Ovary (tissue), 9 donors: ENCODE results near the gene SURF4. TPM values are rescaled to one million over a fixed set of nuclear protein-coding genes. Genes with fewer than 3 reads are reported as not detected.
A peak's percentile ranks its signal among the peaks of the same experiment; 100 is the strongest.

ENCODE experiments used
- DNase-seq, 5 donors: peaks; one replicate each; pipeline ENCODE4 v3.0.0-alpha.2; 2019 to 2020
- H3K27ac ChIP-seq, 2 donors: fragments of 200-600 bp; one replicate each; pipeline versions ENCODE4 v1.5.1 to v1.8.0; 2019 to 2022
- H3K27me3 ChIP-seq: fragments of 200-600 bp; one replicate; pipeline ENCODE4 v1.8.0; 2022
- H3K36me3 ChIP-seq: fragments of 200-600 bp; sonication (generic); one replicate; pipeline ENCODE4 v1.5.1; 2019
- H3K4me1 ChIP-seq: one replicate; pipeline ENCODE4 v1.8.1; 2013; ENCODE audit warnings: mild to moderate bottlenecking, moderate library complexity; ENCODE audit not compliant: insufficient read depth
- H3K4me3 ChIP-seq: fragments of 200-600 bp; sonication (generic); one replicate; pipeline ENCODE4 v1.5.1; 2017
- H3K9me3 ChIP-seq, 2 donors: fragments of 200-600 bp in 1 of 2; sonication (generic) in 1 of 2; one replicate each; pipeline versions ENCODE4 v1.5.1 to v1.8.1; 2013 to 2019; ENCODE audit warnings: mild to moderate bottlenecking in 1 of 2, moderate library complexity in 1 of 2
- CTCF ChIP-seq, 3 donors: fragments of 450-650 bp in 2 of 3; fragments of 200-600 bp in 1 of 3; IDR thresholded peaks; one replicate each; pipeline versions ENCODE4 v1.5.1 to v1.8.0; 2016 to 2022; ENCODE audit warnings: antibody characterized with exemption in 3 of 3, mild to moderate bottlenecking in 1 of 3
- EP300 ChIP-seq: sonication (generic); formaldehyde crosslinking; IDR thresholded peaks from one replicate; pipeline ENCODE4 v1.6.1; 2017; ENCODE audit warnings: antibody characterized with exemption
- POLR2A ChIP-seq: fragments of 450-650 bp; IDR thresholded peaks from one replicate; pipeline ENCODE4 v1.6.1; 2017; ENCODE audit warnings: antibody characterized with exemption, mild to moderate bottlenecking, moderate library complexity
- WGBS, 3 donors: extraction: QIAGEN DNeasy Blood & Tissue Kit in 1 of 3; methylation state at CpG; one replicate each; pipeline versions ENCODE4 v1.1.5 to v1.1.7; 2013 to 2017; 5-methylcytosine and 5-hydroxymethylcytosine counted together
- intact Hi-C, 4 donors: fragments of 100-400 bp; cut with DNase I; formaldehyde crosslinking; loops; one replicate each; pipeline versions ENCODE4 v1.11.0 to v1.15.1; 2022 to 2023
- polyA plus RNA-seq, 2 donors: library from polyadenylated mRNA; stranded (reverse); fragments of 200-250 nt in 1 of 2; fragments of 350-450 nt in 1 of 2; fragmentation: Illumina TruSeq in 1 of 2; extraction: RNeasy Lipid Tissue Mini Kit (QIAGEN cat#74804) in 1 of 2; gene quantifications; one replicate each; pipeline ENCODE4 v1.2.3, GENCODE V29; 2013 to 2014
- total RNA-seq, 7 donors: library from RNA; depleted of rRNA in 2 of 7; stranded (reverse); fragments of >200 nt in 2 of 7; fragmentation: NEBNext Ultra II Directional in 3 of 7; extraction: Animal tissue kit (Norgen Biotek cat#: 25700) in 3 of 7; gene quantifications; one replicate each; pipeline versions ENCODE4 v1.1.0 to v1.2.4, GENCODE V29; 2016 to 2023
- donor health status: DM: no; HTN: no; CAD: no; lungs with moderate emphysema.
- donor health status: DM: no; HTN: no; CAD: no.
- donor health status: Bipolar disorder and iron deficiency.
- donor health status: DM: yes; HTN: yes; CAD: no.
- donor health status: DM: no; HTN: no; CAD: no.
- donor health status: DM: yes; HTN: yes; CAD: no.

SURF4 gene
- total and polyA plus RNA-seq, 9 donors, result 58.7 to 165 (median 107) TPM

- H3K27me3 ChIP-seq, result no peaks in the 10 kb centered on the region
- H3K4me1 ChIP-seq, result peaks cover 5% of the 10 kb centered on the region
- 6 to 14% (median 7%) methylated on average over 25 of the region's 25 CpGs for WGBS, 3 donors
- no peaks in the 10 kb centered on the region for H3K9me3 ChIP-seq
- intact Hi-C loops, result no loop called here
- H3K4me3 ChIP-seq, result peak overlapping the region; percentile 90
- no peaks in the 10 kb centered on the region for H3K36me3 ChIP-seq
- no peak for DNase-seq
- peak overlapping the region; percentile 77 to 87 for H3K27ac ChIP-seq
- no peak for TF ChIP-seq CTCF (IDR thresholded peaks at IDR 0.05)
- no peak for TF ChIP-seq EP300
- no peak for TF ChIP-seq POLR2A
These were observed 26.9 kb downstream of the SURF4 start for GRCh38 chr9:133348718-133349573.

- peak within 1 kb of the TSS; percentile 90 for H3K4me3 ChIP-seq
- no peaks in the 10 kb centered on the region for H3K9me3 ChIP-seq
- TF ChIP-seq EP300 (no peak), CTCF (IDR thresholded peaks at IDR 0.05) (peak in 2 of 3 donors; percentile 9 to 46), POLR2A (peak; percentile 90)
- no peaks in the 10 kb centered on the region for H3K27me3 ChIP-seq
- intact Hi-C loops, result no loop called here
- H3K36me3 ChIP-seq, result no peaks in the 10 kb centered on the region
- peak; percentile 89 to 96 (median 95) for DNase-seq
- H3K27ac ChIP-seq, result peak within 1 kb of the TSS; percentile 77 to 87
- WGBS, 3 donors, result 0% methylated on average over 57 to 64 of the region's 64 CpGs
- peaks cover 5% of the 10 kb centered on the region for H3K4me1 ChIP-seq
These were observed 27.7 kb downstream of the SURF4 start, which contains the start of the genes MED22 and RPL7A for GRCh38 chr9:133347985-133348717. TSS of gene MED22 (minus strand) at chr9:133348131. CDS start at chr9:133346662, 1,469 bp downstream. TSS of gene RPL7A (plus strand) at chr9:133348218. CDS start at chr9:133348244, 26 bp downstream.

- WGBS, 3 donors, result 0 to 1% (median 0%) methylated on average over 33 to 41 of the region's 41 CpGs
- peak; percentile 34 to 70 (median 62) for DNase-seq
These were observed 28.3 kb downstream of the SURF4 start for GRCh38 chr9:133347515-133347984.

More at GRCh38 chr9:133347515-133347984, 28.3 kb downstream of the SURF4 start:
- H3K36me3 ChIP-seq, result no peaks in the 10 kb centered on the region
- H3K4me3 ChIP-seq, result peak overlapping the region; percentile 90
- no peaks in the 10 kb centered on the region for H3K9me3 ChIP-seq
- H3K4me1 ChIP-seq, result peaks cover 5% of the 10 kb centered on the region
- intact Hi-C loops, result no loop called here
- no peaks in the 10 kb centered on the region for H3K27me3 ChIP-seq
- TF ChIP-seq POLR2A (no peak), CTCF (IDR thresholded peaks at IDR 0.05) (no peak), EP300 (no peak)
- H3K27ac ChIP-seq, result peak overlapping the region; percentile 77 to 87
